NCI-H748 treated with DMSO at 0.1 percent for 48 hours (cell line): ENCODE data around the gene TSPAN9.

Source experiments
- DNase-seq: peaks from one replicate; lab custom pipeline; 2025; lab: John Stamatoyannopoulos, UW

TSPAN9 gene

DNA sequence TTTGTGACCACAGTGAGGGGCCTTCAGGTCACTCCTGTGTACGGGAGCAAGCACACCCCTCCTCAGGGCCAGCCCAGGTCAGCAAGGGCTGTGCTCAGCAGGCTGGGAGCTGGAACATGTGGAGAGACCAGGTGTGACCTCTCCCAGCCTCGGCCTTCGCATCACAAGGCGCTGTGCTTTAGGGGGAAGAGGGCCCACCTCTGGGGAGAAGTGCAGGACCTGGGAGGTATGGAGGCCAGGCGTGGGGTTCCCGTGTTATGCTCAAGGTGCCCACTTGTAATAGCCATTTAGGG, 219.2 kb downstream of the TSPAN9 start:
- no peak for DNase-seq

DNA sequence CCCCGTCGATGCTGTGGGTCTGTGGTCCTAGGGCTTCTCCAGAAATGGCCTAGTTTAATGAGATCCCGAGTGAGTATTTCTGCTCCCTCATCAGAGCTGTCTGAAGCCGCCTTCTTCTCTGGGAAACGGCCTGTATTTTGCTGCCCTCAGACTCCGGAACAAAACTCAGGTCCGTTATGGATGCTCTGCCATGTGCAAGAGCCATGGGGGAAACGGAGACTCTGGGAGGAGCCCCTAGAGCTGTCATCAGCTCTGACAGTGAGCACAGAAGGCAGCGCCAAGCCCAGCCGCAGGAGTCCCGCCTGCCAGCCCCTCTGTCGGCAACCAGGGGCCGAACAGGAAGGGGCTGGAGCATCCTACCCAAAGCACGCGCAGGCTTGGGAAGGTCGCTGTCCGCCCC, 221.4 kb downstream of the TSPAN9 start:
- no peak for DNase-seq

DNA sequence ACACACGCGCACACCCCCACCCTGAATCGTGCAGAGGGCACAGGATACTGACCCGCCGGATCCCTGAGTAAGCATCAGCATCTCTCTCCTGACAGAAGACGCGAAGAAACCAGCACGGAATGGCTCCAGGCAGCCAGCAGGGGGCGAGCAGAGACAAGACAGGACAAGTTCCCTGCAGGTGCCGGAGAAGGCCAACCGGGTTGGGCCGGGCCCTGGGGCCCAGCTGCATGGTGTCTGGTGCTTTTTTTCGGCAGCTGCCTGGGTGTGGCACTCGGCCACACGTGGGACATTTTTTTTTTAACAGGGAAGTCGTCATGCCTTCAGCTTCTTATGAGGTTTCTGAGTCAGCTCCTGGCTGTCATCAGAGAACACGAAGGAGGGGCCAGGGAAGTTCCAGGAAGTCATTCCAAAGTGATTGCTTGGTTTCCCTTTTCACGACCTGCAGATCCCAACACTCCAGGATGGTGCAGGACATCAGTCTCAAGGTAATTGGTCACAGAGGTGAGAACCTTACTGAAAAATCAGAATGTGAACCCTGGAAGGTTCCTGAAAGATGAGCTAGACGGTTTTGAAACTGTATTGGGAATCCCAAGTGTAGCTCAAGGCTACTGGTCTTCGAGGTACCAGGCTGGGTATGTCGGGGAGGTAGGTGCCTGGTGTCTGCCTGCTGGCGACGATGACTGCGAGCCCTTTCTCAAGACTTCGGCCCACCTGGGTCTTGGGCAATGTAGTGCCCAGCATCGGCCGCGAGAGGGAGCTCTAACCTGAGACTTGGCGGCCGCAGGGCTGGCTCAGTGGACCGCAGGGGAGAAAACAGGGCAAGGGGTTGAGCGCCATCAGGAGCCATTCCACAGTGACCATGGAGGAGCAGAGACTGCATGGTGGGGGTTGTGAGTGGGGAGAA, 223.0 kb downstream of the TSPAN9 start:
- peak; percentile 59 for DNase-seq

- DNase-seq, result no peak
These were observed 223.7 kb downstream of the TSPAN9 start for GRCh38 chr12:3300833-3301401.

DNA sequence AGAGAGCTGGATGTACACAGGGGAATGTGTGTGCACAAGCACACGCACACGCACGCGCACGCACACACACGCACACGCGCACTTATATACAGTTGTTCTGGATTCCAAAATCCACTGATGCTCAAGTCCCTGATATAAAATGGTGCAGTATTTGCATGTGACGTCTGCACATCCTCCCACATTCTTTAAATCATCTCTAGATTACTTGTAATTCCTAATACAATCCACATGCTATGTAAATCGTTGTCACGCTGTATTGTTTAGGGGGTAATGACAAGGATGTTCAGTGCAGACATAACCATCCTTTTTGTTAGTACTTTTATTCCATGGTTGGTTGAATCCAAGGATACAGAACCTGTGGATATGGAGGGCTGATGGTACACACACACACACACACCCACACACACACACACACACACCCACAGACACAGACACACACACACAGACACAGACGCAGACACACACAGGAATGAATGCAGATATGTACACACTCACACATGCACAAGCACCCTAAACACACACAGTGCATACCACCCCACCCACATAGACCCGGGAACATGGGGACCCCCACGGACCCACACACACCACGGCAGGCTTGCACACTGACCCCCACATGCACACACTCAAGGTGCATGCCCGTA, 225.3 kb downstream of the TSPAN9 start:
- DNase-seq, result no peak

- peak; percentile 41 for DNase-seq
These were observed 226.4 kb downstream of the TSPAN9 start for GRCh38 chr12:3303410-3304136.

GRCh38 chr12:3304436-3305165, 227.4 kb downstream of the TSPAN9 start:
- DNase-seq, result peak; percentile 73

DNA sequence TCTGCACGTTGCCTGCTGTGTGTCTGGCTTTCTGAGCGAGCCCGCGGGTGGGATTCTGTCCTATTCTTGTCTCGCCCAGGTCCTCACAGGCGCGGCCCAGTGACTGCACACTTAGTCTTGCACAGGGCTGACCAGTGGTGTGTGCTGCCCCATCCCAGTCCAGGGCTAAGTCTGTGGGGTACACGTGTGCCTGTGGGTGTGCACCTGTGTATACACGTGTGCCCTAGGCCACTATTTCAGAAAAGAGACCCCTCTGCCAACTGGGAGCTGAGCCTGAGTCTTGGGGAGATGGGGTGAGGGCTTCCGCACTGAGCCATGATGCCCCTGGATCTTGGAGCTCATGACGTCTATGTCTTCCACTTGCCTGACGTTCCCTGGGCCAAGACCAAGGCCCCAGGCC, 228.3 kb downstream of the TSPAN9 start:
- DNase-seq, result no peak

DNA sequence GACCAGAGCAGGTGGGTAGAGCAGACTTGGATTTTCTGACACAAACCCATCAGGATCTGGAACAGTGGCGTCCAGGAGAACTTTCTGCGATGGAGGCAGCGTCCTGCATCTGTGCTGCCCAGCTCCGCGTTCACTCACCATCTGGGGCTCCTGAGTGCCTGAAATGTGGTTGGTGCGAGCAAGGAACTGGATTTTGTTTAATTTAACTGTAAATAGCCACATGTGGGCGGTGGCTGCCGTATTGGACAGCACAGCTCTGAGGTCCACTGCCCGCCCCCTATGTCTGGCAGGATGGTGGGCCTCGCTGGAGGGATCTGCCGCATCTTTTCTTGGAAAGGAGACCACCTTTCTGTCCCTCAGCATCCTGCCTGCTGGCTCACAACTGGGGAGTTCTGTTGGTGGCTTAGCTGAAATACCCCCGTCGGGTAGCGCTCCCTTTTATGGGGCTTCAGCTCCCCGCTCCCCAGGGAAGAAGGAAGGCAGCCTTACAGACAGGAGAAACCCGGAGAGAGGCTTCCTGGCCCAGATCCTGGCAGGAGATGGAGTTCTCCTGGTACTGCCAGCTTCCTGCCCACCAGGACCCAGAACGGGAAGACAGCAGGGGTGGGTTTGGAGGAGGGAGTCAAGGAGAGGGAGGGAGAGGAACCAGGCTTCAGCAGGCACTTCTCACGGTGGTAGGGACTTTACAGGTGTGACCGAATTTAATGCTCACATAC, 228.9 kb downstream of the TSPAN9 start:
- DNase-seq, result no peak

GRCh38 chr12:3307389-3307788, 230.2 kb downstream of the TSPAN9 start:
- DNase-seq, result no peak

DNA sequence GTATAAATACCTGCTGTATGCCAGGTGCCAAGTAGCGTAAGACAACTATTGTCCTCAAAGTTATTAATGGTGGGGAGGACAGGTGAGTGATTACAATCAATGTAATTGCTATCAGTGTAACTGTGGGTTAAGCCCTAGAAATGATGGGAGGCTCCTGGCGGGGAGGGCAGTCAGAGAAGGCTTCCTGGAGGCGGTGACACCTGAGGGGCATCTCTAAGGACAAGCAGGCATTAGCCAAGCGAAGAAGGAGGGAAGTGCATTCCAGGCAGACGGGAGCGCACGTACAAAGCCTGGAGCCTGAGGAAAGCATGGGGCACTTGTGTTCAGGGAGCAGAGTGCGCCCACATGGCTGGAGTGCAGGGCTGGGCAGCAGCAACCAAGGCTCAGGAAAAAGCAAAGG, 230.9 kb downstream of the TSPAN9 start:
- no peak for DNase-seq

- no peak for DNase-seq
These were observed 231.4 kb downstream of the TSPAN9 start for GRCh38 chr12:3308609-3309008.

DNA sequence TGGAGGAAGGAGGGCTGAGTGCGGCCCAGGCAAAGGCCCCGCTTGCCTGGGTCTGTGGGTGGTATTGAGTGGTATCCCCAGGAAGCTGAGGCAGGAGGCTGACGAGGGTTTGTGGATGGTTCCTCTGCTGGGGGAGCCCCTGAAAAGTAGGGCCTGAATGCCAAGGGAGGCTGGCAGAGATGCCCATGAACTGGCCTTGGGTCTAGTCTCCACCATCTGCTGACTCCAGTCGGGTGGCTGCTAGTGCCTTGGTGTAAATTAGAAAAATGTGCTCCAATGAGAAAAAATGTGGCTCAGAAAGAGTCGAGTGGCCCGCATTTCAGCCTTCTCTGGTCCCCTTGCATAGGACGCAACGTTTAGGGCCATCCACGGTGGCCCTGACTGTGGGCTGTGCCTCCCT, 232.6 kb downstream of the TSPAN9 start:
- no peak for DNase-seq

- no peak for DNase-seq
These were observed 233.3 kb downstream of the TSPAN9 start for GRCh38 chr12:3310271-3311026.

GRCh38 chr12:3311027-3311402, 233.8 kb downstream of the TSPAN9 start:
- no peak for DNase-seq

GRCh38 chr12:3311491-3312103, 234.4 kb downstream of the TSPAN9 start:
- no peak for DNase-seq

DNA sequence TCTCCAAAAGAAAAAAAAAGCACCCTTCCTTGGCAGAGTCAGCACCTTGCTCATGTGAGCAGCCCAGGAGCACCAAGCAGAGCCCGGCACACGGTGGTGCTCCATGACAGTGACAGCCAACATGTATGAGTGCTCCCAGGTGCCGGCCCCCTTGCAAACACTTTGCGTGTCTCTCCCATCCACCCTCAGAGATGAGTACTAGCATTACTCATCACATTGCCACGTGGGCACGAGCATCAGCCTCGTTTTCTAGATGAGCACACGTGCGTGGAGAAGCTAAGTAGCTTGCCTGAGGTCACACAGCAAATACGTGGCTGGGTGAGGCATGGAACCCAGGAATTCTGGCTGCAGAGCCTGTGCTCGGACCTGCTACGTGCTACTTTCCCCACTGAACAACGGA, 235.9 kb downstream of the TSPAN9 start:
- no peak for DNase-seq

DNA sequence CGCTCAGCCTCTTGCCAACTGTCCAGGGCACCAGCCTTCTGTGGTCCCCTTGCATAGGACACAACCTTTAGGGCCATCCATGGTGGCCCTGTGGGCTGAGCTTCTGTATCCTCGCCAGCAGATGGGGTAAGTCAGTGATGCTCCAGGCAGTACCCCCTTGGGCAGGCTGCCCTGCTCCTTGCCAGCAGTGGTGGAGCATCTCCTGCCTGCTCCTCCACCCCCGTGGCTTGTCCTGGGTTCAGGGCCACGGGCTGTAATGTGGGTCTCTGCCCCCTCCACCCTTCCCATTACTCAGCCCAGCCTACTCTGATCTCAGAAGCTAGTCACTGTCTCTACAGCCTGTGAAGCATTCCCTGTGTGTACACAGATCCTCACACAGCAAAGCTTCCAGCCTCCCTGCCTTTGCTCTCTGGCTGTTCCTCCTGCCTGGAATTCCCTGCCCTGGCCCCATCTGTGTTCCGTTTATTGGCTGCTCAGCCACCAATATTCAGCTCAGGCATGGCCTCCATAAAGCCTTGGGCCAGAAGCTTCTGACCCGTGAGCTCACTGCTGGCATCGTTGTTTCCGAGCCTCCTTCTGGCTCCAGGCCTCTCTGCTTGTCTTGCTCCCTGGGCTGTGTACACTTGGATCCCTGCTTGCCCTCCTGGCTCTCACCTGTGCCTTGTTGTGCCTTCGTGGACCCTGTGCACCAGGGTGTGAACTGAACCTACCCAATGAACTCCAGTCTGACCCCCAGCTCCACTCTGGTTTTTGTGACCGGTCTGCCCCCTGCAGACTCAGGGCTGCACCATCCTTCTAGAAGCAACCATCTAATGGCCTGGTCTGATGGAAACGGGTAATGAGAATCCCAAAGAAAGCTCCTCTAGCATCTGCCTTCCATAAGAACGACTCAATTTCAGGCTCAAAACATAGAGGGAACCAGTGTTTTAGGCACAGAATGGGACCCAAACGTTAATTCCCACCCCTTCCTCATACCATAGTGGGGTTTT, 236.8 kb downstream of the TSPAN9 start:
- peak; percentile 35 for DNase-seq

DNA sequence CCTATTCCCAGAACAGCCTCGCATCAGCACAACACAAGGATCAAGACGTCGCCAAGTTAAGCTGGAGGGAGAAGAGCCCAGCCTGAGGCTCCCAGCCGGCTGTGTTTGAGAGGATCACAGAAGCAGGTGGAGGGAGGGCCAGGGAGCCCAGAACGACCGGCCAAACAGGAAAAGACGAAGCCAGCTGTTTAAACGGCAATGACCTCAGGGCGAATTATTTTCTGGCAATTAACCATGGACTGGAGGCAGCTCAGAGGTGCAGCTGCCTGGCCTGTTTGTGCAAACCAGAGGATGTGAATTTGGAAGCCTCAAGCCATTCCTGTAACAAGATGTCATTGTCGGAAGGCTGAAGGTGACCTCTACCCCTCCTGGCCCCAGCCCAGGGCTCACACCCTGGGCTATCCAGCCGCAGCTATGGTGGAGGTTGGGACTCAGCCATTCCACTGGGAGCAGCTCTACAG, 238.1 kb downstream of the TSPAN9 start:
- peak; percentile 83 for DNase-seq
